SJSA1 (cell line): ENCODE data around the gene MKRN2OS. TPM values are rescaled to one million over a fixed set of nuclear protein-coding genes. Genes with fewer than 3 reads are reported as not detected.
A peak's percentile ranks its signal among the peaks of the same experiment; 100 is the strongest.
"Not testable (repeated sequence)": the region's sequence is repeated elsewhere in the genome, so short reads cannot be mapped to it uniquely, and the experiment has no call there.

Experiments
- DNase-seq, 2 experiments: peaks; one replicate each; pipeline ENCODE4 v3.0.0-alpha.2; 2015 to 2020; ENCODE audit warnings: low spot score in 2 of 2, low read depth in 1 of 2
- H3K27ac ChIP-seq: fragments of 250-450 bp; sonication (Bioruptor Pico); 2 replicates; pipeline ENCODE4 v1.5.1; 2020; ENCODE audit warnings: mild to moderate bottlenecking, moderate library complexity
- H3K27me3 ChIP-seq: fragments of 250-450 bp; sonication (Bioruptor Pico); replicated peaks from 2 replicates; pipeline ENCODE4 v1.5.1; 2020; ENCODE audit warnings: mild to moderate bottlenecking, moderate library complexity
- H3K36me3 ChIP-seq: fragments of 250-450 bp; sonication (Bioruptor Pico); 2 replicates; pipeline ENCODE4 v1.5.1; 2020; ENCODE audit warnings: mild to moderate bottlenecking
- H3K4me1 ChIP-seq: fragments of 250-450 bp; sonication (Bioruptor Pico); replicated peaks from 2 replicates; pipeline ENCODE4 v1.6.1; 2021; ENCODE audit warnings: mild to moderate bottlenecking
- H3K4me3 ChIP-seq: fragments of 250-450 bp; sonication (Bioruptor Pico); 2 replicates; pipeline ENCODE4 v1.5.1; 2020; ENCODE audit warnings: mild to moderate bottlenecking
- H3K9me3 ChIP-seq: fragments of 250-450 bp; sonication (Bioruptor Pico); replicated peaks from 2 replicates; pipeline ENCODE4 v1.5.1; 2020; ENCODE audit warnings: mild to moderate bottlenecking
- total RNA-seq: library from RNA; depleted of rRNA; stranded (reverse); fragments of >200 nt; shearing (Covaris generic); gene quantifications from 2 replicates; pipeline ENCODE4 v1.2.3, GENCODE V29; 2014

MKRN2OS gene
- total RNA-seq, 1 experiment from 2014 or later, result not detected

DNA sequence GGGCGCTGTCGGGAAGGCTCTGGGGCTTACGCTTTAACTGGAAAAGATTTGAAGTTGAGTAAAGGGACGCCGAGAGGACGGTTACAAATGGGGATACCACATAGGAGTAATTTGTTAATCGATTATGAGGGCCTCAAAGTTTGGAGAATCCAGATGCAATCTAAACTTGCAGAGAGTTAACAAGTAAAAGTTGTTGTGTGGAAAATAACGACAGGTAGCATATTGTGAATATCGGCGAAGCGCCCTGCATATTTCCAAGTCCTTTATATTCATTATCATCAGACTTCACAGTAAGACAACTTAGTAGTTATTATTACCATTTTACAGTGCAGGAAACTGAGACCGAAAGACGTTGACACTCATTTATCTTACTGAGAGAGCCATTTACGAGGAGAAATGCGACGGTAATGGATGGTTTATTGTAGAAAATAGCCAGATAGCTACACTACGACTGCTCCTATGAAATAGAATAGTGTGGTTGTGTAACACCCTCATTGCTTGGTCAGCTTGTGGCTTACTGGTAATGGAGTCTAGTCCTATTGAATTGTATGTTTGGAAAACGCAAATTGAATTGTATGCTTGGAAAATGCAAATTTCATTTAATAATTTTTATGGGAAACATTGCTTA, 12.3 kb upstream of the MKRN2OS start:
- H3K36me3 ChIP-seq, result peaks cover 5% of the 10 kb centered on the region
- peak in 1 of 2 experiments; percentile 11 for DNase-seq
- H3K4me3 ChIP-seq, result peak overlapping the region; percentile 81
- no peaks in the 10 kb centered on the region for H3K27me3 ChIP-seq
- H3K27ac ChIP-seq, result peak overlapping the region; percentile 53
- peaks cover 15% of the 10 kb centered on the region for H3K4me1 ChIP-seq
- H3K9me3 ChIP-seq, result no peaks in the 10 kb centered on the region

DNA sequence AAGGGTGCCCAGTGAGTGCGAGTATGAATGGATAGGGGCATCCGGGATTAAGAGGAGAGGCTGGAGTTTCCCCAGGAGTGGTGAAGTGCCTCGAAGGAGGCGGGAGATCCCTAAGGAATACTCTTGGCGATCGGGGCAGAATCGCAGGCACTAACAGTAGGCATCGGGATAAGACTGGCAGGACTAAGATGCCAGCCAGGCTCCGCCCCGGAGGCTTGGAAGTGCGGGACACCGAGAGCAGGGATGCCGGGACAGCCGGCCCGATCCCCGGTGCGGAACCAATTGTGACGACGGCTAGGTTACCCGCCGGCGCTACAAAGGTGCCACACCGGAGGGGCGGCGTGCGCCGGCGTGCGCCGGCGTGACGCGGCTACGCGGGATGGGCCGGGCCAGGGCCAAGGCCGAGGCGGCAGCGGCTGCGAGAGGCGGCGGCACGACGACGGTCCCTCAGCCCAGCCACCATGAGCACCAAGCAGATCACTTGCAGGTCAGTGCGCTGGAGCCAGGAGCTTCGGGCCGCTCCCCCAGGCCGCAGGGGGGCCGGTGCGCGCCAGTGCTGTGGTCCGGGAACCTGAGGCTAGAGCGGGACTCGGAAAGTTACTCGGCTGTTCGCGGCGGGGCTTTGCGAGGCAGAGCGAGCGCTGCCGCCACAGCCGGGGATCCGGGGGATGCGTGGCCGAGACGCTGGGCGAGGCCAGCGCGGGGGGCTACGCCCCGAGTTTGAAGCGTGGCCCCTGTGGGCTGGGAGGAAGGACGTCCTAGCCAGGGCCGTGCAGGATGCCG, 11.6 kb upstream of the MKRN2OS start, which contains the start of gene MKRN2:
Gene MKRN2 (plus strand): TSS at position 398 of the 783 bp plus-strand sequence. CDS start 64 bp downstream, at position 462.
- H3K27me3 ChIP-seq, result no peaks in the 10 kb centered on the region
- peak; percentile 78 to 85 for DNase-seq
- peaks cover 13% of the 10 kb centered on the region for H3K4me1 ChIP-seq
- peaks cover 5% of the 10 kb centered on the region for H3K36me3 ChIP-seq
- H3K9me3 ChIP-seq, result no peaks in the 10 kb centered on the region
- H3K27ac ChIP-seq, result peak within 1 kb of the TSS; percentile 53
- H3K4me3 ChIP-seq, result peak within 1 kb of the TSS; percentile 81

DNA sequence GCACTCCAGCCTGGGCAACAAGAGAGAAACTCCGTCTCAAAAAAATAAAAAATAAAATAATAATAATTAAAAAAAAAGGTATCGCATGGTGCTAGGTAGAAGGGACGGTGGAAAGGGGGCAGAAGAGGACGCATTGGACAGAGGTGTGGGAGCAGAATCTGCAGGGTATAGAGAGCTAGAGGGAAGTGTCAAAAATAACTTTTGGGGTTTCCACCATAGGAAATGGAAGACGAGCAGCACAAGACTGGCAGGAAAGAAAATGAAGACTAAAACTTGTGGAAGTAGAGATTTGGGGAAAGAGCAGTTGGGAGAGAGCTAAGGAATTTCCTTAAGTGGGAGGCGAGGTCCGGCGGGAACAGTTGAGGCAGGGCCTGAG, 11.0 kb upstream of the MKRN2OS start:
- DNase-seq, result no peak
- peaks cover 5% of the 10 kb centered on the region for H3K36me3 ChIP-seq
- 0 out of 2 replicates have a peak overlapping the region, but pooled peaks have one; percentile 12 for H3K27ac ChIP-seq
- H3K4me3 ChIP-seq, result peak overlapping the region; percentile 81
- H3K27me3 ChIP-seq, result no peaks in the 10 kb centered on the region
- H3K4me1 ChIP-seq, result peaks cover 13% of the 10 kb centered on the region
- H3K9me3 ChIP-seq, result no peaks in the 10 kb centered on the region

DNA sequence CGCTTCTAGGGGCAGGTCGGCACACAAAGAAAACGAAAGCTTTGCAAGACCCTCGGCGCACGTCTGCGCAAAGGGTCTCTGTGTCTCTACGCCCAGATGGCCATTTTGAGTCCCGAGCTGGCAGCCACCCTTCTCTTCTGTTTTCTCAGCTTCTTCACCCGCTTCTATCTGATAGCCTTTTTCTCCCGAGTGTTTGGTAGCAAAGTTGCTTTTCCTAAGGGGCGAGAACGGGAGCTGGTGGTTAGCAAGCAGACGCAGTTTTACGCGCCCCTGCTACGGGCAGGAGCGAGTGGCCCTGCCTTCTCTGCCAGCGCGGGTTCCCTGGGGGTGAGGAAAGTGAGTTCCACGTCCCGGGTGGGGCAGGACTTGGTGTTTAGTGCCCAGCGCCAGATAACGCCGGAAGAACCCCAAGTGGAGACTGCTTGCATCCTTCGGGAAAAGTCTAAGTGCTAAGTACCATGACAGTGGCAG, 8.7 kb upstream of the MKRN2OS start:
- Histone ChIP-seq H3K36me3 (peaks cover 5% of the 10 kb centered on the region), H3K27me3 (no peaks in the 10 kb centered on the region), H3K27ac (no peak overlapping the region), H3K4me3 (peak overlapping the region; percentile 34), H3K4me1 (peaks cover 13% of the 10 kb centered on the region), H3K9me3 (no peaks in the 10 kb centered on the region)
- peak in 1 of 2 experiments; percentile 15 for DNase-seq

DNA sequence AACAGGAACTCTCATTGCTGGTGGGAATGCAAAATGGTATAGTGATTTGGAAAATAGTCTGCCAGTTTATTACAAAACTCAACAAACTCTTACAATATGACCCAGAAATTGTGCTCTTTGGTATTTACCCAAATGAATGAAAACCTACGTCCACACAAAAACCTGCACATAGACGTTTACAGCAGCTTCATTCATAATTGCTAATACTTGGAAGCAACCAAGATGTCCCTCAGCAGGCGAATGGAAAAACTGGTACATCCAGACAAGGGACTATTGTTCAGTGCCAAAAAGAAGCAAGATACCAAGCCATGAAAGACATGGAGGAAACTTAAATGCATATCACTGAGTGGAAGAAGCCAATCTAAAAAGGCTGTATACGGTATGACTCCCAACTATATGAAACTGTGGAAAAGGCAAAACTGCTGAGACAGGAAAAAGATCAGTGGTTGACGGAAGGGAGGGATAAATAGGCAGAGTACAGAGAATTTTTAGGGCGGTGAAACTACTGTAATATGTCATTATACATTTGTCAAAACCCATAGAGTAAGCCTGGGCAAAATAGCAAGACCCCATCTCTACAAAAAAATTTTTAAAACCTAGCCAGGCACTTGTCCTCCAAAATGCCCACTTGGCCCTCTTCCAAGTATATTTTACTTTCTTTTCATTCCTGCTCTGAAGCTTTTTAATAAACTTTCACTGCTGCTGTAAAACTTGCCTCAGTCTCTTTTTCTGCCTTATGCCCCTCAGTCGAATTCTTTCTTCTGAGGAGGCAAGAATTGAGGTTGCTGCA, 4.9 kb upstream of the MKRN2OS start:
- DNase-seq, result no peak
- no peaks in the 10 kb centered on the region for H3K4me1 ChIP-seq
- no peaks in the 10 kb centered on the region for H3K9me3 ChIP-seq
- H3K27ac ChIP-seq, result no peak overlapping the region
- no peaks in the 10 kb centered on the region for H3K36me3 ChIP-seq
- no peaks in the 10 kb centered on the region for H3K27me3 ChIP-seq
- H3K4me3 ChIP-seq, result no peak overlapping the region

DNA sequence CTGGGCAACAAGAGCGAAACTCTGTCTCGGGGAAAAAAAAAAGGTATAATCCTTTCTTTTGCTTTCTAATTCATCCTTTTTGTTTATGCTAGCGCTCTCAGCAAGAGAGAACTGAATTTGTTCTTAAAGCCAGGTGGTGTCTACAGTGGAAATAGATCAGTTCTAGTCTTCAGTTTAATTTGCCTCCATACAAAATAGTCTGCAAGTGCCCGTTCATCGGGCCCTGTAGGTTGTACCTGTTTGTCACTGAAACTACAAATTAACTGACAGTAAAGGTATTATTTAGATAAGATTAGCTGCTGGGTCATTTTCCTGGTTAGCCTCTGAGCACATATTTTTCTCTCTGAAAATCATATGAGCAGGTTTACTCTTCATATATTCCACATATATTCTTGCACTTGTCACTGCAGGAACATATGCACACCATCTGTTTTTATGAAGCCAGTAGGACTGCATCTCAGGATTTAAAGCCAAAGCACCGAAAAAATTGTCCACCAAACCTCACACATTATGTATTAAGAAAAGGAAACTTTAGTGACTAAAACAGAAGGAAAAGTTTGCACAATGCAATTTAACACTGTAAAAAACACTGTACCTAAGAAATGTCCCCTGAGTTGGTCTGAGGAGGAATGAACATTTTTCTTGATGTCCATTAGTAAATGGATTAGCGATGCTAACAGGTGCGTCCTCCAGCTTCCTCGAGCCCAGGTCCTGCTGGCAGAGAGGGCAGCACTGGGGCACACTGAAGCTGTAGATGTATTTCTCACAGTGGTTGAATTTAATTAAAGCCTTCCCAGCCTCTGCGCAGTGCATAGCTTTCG, 437 bp downstream of the MKRN2OS start:
- Histone ChIP-seq H3K27me3 (no peaks in the 10 kb centered on the region), H3K4me1 (no peaks in the 10 kb centered on the region), H3K27ac (no peak overlapping the region), H3K4me3 (no peak overlapping the region), H3K9me3 (no peaks in the 10 kb centered on the region), H3K36me3 (no peaks in the 10 kb centered on the region)
- no peak for DNase-seq

DNA sequence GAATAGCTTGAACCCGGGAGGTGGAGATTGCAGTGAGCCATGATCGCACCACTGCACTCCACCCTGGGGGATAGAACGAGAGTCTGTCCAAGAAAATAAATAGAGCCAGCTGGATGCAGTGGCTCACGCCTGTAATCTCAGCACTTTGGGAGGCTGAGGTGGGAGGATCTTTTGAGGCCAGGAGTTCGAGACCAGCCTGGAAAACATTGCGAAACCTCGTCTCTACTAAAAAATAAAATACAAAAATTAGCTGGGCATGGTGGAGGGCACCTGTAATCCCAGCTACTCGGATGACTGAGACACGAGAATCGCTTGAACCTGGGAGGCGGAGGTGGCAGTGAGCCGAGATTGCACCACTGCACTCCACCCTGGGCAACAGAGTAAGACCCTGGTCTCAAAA, 1.8 kb downstream of the MKRN2OS start:
- not testable (repeated sequence) for H3K9me3 ChIP-seq, DNase-seq, H3K4me1 ChIP-seq, H3K36me3 ChIP-seq, H3K27me3 ChIP-seq, H3K4me3 ChIP-seq, H3K27ac ChIP-seq

DNA sequence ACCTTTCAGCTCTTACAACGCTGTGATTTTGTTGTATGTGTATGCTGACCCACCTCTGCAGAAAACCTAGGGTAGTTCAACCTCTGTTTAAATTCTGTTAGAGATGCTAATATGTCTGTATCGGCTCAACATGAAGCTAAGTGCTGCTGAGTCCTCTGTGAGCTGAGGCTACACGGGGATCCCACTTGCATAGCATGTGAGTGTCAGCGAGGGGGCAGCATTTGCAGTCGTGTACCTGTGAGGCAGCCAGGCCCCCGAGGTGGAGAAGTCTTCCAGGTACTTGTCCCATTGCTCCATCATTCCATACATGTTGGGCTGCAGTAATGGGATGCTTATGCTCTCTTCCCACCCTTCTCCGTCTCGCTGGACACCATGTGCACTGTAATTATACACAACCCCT, 3.7 kb downstream of the MKRN2OS start:
- Histone ChIP-seq H3K36me3 (no peaks in the 10 kb centered on the region), H3K4me3 (no peak overlapping the region), H3K9me3 (no peaks in the 10 kb centered on the region), H3K4me1 (no peaks in the 10 kb centered on the region), H3K27ac (no peak overlapping the region), H3K27me3 (no peaks in the 10 kb centered on the region)
- DNase-seq, result no peak

DNA sequence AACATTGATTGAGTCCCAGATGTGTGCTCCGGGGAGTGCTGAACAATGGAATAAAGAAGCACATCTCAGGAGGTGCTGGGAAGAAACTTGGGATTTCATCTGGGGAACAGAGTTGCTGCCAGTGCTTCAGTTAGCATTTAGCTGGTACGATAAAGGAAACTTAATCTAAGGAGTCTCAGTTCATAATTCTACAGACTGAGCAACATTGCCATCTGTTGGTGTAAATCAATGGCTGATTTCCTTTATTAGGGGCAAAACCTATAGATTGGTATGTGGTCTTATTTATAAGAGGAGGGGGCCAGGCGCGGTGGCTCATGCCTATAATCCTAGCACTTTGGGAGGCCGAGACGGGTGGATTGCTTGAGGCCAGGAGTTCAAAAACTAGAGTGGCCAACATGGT, 8.9 kb downstream of the MKRN2OS start:
- Histone ChIP-seq H3K27me3 (no peaks in the 10 kb centered on the region), H3K4me3 (no peak overlapping the region), H3K9me3 (no peaks in the 10 kb centered on the region), H3K36me3 (no peaks in the 10 kb centered on the region), H3K27ac (no peak overlapping the region), H3K4me1 (no peaks in the 10 kb centered on the region)
- DNase-seq, result no peak

DNA sequence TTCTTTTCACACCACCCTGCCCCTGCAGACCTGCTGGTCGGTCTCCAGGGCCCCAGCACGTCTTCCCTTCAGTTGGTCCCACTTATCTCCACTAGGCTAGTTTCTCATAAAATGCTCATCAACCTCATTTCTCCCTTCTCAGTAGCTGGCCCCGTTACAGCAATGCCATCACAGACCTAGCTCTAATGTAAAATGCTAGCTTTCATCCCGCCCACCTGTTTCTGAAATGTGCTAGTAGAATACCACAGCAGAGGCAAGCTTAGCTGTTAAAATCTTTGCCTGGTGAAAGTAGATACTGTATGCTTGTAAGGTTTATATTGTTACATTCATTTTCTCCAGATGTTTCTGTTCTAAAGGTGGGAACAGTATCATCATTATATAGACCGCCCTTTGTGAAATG, 13.1 kb downstream of the MKRN2OS start:
- no peaks in the 10 kb centered on the region for H3K27me3 ChIP-seq
- no peaks in the 10 kb centered on the region for H3K36me3 ChIP-seq
- no peak overlapping the region for H3K27ac ChIP-seq
- no peaks in the 10 kb centered on the region for H3K4me1 ChIP-seq
- DNase-seq, result no peak
- H3K9me3 ChIP-seq, result no peaks in the 10 kb centered on the region
- H3K4me3 ChIP-seq, result no peak overlapping the region

DNA sequence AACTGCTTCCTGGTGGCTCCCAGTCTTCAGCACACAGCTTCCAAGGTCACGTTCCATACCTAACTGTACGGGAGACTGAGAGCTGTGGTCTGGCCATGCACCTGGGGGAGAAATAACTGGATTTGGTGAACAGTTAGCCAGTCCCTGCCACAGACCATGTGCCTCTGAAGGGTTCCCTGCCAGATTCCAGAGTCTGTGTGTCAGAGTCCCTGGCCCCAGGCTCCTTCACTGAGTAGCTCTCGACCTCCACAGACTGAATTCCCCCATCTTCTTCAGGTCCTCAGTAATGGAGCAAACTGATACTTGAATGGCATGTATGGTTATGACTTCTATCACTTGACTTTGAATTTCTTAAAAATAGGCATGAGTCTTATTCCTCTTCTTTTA, 17.5 kb downstream of the MKRN2OS start:
- H3K27ac ChIP-seq, result no peak overlapping the region
- no peaks in the 10 kb centered on the region for H3K27me3 ChIP-seq
- H3K4me1 ChIP-seq, result no peaks in the 10 kb centered on the region
- H3K4me3 ChIP-seq, result no peak overlapping the region
- H3K36me3 ChIP-seq, result no peaks in the 10 kb centered on the region
- H3K9me3 ChIP-seq, result no peaks in the 10 kb centered on the region
- DNase-seq, result no peak

DNA sequence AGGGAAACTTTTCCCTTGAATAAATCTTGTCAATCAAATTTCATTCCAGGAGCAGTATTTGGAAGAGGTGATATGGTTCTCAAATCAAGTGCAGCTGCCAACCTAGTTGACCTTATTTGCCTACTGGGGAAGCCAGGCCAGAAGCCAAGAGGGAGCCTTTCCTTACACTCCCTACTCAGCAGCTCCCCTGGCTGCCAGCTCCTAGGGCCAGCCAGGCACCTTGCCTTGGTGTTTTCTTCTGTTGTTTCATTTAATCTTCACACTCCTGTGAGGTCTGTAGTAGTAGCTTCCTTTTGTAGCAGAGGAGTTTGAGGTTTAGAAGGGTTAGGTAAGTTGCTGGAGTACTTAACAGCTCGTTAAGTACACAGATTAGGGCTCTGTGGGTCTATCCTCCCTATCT, 22.6 kb downstream of the MKRN2OS start:
- Histone ChIP-seq H3K36me3 (no peaks in the 10 kb centered on the region), H3K27ac (no peak overlapping the region)

DNA sequence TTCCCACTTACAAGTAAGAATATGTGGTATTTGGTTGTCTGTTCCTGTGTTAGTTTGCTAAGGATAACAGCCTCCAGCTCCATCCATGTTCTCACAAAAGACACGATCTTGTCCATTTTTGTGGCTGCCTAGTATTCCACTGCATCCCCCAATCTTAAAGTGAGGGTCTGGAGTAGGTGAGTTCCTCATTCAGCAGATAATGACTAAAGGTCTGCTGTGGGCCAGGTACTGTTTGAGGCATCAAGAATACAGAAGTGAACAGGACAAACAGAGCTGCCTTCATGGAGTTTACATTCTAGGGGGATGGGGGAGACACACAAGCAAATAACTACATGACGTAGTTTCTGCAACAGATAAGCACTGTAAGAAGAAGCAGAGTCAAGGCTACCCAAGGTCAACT, 24.3 kb downstream of the MKRN2OS start:
- no peak for DNase-seq
- H3K36me3 ChIP-seq, result no peaks in the 10 kb centered on the region
- no peaks in the 10 kb centered on the region for H3K9me3 ChIP-seq
- no peaks in the 10 kb centered on the region for H3K4me1 ChIP-seq
- no peak overlapping the region for H3K27ac ChIP-seq
- H3K4me3 ChIP-seq, result no peak overlapping the region
- H3K27me3 ChIP-seq, result no peaks in the 10 kb centered on the region

More for the DNA sequence above, 22.6 kb downstream of the MKRN2OS start:
- Histone ChIP-seq H3K27me3 (no peaks in the 10 kb centered on the region), H3K4me3 (no peak overlapping the region), H3K9me3 (no peaks in the 10 kb centered on the region), H3K4me1 (no peaks in the 10 kb centered on the region)
- no peak for DNase-seq
